ACC112 (cell line): ENCODE measurements around the gene LRRC74B.
"Not testable (repeated sequence)": the region's sequence is repeated elsewhere in the genome, so short reads cannot be mapped to it uniquely, and the experiment has no call there.

Experiments
- H2AFZ ChIP-seq: fragments of 200-600 bp; sonication (generic); one replicate; pipeline ENCODE4 v1.6.0; 2017; ENCODE audit warnings: antibody characterized with exemption, low read length; ENCODE audit not compliant: unreplicated experiment
- H3K27ac ChIP-seq: fragments of 200-600 bp; sonication (generic); 2 replicates; pipeline ENCODE4 v1.5.1; 2014; ENCODE audit warnings: low read depth, mild to moderate bottlenecking, antibody characterized with exemption, low read length, moderate library complexity
- H3K27me3 ChIP-seq: fragments of 200-600 bp; sonication (generic); 2 replicates; pipeline ENCODE4 v1.6.1; 2014; ENCODE audit warnings: mild to moderate bottlenecking, antibody characterized with exemption, low read length, moderate library complexity, mixed read lengths; ENCODE audit not compliant: insufficient read depth
- H3K36me3 ChIP-seq: fragments of 200-600 bp; sonication (generic); 2 replicates; pipeline ENCODE4 v1.6.1; 2016; ENCODE audit warnings: mild to moderate bottlenecking, antibody characterized with exemption, low read length, moderate library complexity, mixed read lengths; ENCODE audit not compliant: insufficient read depth
- H3K4me1 ChIP-seq: fragments of 200-600 bp; sonication (generic); one replicate; pipeline ENCODE4 v1.6.1; 2016; ENCODE audit warnings: low read length, mixed read lengths; ENCODE audit not compliant: insufficient read depth, unreplicated experiment, control insufficient read depth
- H3K4me3 ChIP-seq: fragments of 200-600 bp; sonication (generic); 2 replicates; pipeline ENCODE4 v1.5.1; 2014; ENCODE audit warnings: mild to moderate bottlenecking, low read depth, low read length
- H3K79me2 ChIP-seq: fragments of 200-600 bp; sonication (generic); one replicate; pipeline ENCODE4 v1.6.0; 2016; ENCODE audit warnings: low read length; ENCODE audit not compliant: control insufficient read depth, unreplicated experiment, insufficient read depth

Gene LRRC74B

GRCh38 chr22:21091220-21091619, 45.5 kb downstream of the LRRC74B start:
- not testable (repeated sequence) for H3K4me1 ChIP-seq, H2AFZ ChIP-seq, H3K27me3 ChIP-seq, H3K27ac ChIP-seq, H3K79me2 ChIP-seq, H3K36me3 ChIP-seq, H3K4me3 ChIP-seq

- Histone ChIP-seq H3K36me3 (no peaks in the 10 kb centered on the region), H3K4me3 (no peak overlapping the region), H3K27me3 (no peaks in the 10 kb centered on the region), H3K27ac (no peak overlapping the region), H2AFZ (no peak overlapping the region), H3K4me1 (no peaks in the 10 kb centered on the region), H3K79me2 (no peaks in the 10 kb centered on the region)
Observed at GRCh38 chr22:21092797-21093554, 47.2 kb downstream of the LRRC74B start.

DNA sequence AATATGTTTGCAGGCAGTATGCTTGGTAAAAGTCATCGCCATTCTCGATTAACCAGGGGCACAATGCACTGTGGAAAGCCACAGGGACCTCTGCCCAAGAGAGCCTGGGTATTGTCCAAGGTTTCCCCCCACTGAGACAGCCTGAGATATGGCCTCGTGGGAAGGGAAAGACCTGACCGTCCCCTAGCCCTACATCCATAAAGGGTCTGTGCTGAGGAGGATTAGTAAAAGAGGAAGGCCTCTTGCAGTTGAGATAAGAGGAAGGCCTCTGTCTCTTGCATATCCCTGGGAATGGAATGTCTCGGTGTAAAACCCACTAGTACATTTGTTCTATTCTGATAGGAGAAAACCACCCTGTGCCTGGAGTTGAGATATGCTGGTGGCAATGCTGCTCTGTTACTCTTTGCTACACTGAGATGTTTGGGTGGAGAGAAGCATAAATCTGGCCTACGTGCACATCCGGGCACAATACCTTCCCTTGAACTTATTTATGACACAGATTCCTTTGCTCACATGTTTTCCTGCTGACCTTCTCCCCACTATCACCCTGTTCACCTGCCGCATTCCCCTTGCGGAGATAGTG, 47.9 kb downstream of the LRRC74B start:
- H3K79me2 ChIP-seq, H3K36me3 ChIP-seq, H3K4me1 ChIP-seq, H3K27me3 ChIP-seq, H3K27ac ChIP-seq, H2AFZ ChIP-seq, H3K4me3 ChIP-seq: not testable (repeated sequence)

- H3K27me3 ChIP-seq: no peaks in the 10 kb centered on the region
- H3K36me3 ChIP-seq: no peaks in the 10 kb centered on the region
- no peak overlapping the region for H3K27ac ChIP-seq
- no peak overlapping the region for H3K4me3 ChIP-seq
- no peaks in the 10 kb centered on the region for H3K4me1 ChIP-seq
- H2AFZ ChIP-seq: no peak overlapping the region
- no peaks in the 10 kb centered on the region for H3K79me2 ChIP-seq
Observed at GRCh38 chr22:21094911-21095772, 49.4 kb downstream of the LRRC74B start.

GRCh38 chr22:21095773-21096107, 50.0 kb downstream of the LRRC74B start:
- Histone ChIP-seq H3K4me1 (peaks cover 4% of the 10 kb centered on the region), H3K36me3 (no peaks in the 10 kb centered on the region), H3K4me3 (no peak overlapping the region), H3K27ac (no peak overlapping the region), H3K79me2 (no peaks in the 10 kb centered on the region), H3K27me3 (no peaks in the 10 kb centered on the region), H2AFZ (no peak overlapping the region)

DNA sequence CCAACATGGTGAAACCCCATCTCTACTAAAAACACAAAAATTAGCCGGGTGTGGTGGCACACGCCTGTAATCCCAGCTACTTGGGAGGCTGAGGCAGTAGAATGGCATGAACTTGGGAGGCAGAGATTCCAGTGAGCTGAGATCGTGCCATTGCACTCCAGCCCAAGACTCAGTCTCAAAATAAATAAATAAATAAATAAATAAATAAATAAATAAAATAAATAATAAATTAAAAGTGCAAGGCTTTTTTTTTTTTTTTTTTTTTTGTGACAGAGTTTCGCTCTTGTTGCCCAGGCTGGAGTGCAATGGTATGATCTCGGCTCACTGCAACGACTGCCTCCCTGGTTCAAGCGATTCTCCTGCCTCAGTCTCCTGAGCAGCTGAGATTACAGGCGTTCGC, 51.1 kb downstream of the LRRC74B start:
- not testable (repeated sequence) for H3K4me3 ChIP-seq, H3K27ac ChIP-seq, H3K27me3 ChIP-seq, H3K79me2 ChIP-seq, H2AFZ ChIP-seq, H3K36me3 ChIP-seq
- peaks cover 14% of the 10 kb centered on the region for H3K4me1 ChIP-seq

DNA sequence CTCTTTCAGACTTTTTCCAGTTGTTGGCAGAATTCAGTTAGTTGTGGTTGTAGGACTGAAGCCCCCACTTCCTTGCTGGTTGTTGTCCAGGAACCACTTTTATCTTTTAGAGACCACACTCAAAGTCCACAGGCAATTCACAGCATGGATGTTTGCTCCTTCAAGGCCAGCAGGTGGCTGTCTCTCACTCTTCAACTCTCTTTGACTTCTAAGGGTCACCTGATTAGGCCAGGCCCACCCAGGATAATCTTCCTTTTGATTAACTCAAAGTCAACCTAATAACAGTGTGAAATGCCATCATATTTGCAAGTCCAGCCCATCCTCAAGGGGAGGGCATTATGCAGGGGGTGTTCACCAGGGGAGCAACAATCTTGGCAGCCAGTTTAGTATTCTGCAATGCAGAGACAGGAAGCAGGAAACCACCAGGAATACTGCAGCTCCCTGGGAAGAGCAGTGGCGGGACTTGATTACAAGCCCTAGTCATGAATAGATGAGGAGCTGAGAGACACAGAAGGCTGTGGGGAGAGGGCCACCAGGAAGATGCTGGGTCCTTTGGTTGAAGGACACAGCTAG, 52.4 kb downstream of the LRRC74B start:
- H3K79me2 ChIP-seq: no peaks in the 10 kb centered on the region
- H3K36me3 ChIP-seq: no peaks in the 10 kb centered on the region
- no peak overlapping the region for H3K27ac ChIP-seq
- no peaks in the 10 kb centered on the region for H3K27me3 ChIP-seq
- no peak overlapping the region for H2AFZ ChIP-seq
- H3K4me1 ChIP-seq: peaks cover 24% of the 10 kb centered on the region
- H3K4me3 ChIP-seq: no peak overlapping the region

- Histone ChIP-seq H3K4me1 (peaks cover 24% of the 10 kb centered on the region), H3K79me2 (no peaks in the 10 kb centered on the region), H3K4me3 (no peak overlapping the region), H3K27ac (no peak overlapping the region), H3K27me3 (no peaks in the 10 kb centered on the region), H3K36me3 (no peaks in the 10 kb centered on the region), H2AFZ (no peak overlapping the region)
Observed at GRCh38 chr22:21099578-21099977, 53.8 kb downstream of the LRRC74B start.

GRCh38 chr22:21100149-21101032, 54.6 kb downstream of the LRRC74B start:
- no peak overlapping the region for H3K27ac ChIP-seq

More at GRCh38 chr22:21100149-21101032, 54.6 kb downstream of the LRRC74B start:
- H3K36me3 ChIP-seq: no peaks in the 10 kb centered on the region
- no peak overlapping the region for H3K4me3 ChIP-seq
- no peak overlapping the region for H2AFZ ChIP-seq
- H3K79me2 ChIP-seq: no peaks in the 10 kb centered on the region
- H3K4me1 ChIP-seq: peaks cover 24% of the 10 kb centered on the region
- H3K27me3 ChIP-seq: no peaks in the 10 kb centered on the region
